GM21717 (cell line): Measurements from ENCODE around the gene INPPL1.
"Not testable (repeated sequence)": the region's sequence is repeated elsewhere in the genome, so short reads cannot be mapped to it uniquely, and the experiment has no call there.

Source experiments
- ATAC-seq: cut with Tn5 transposase; IDR thresholded peaks from one replicate; pipeline ENCODE4 v1.9.1; 2021; ENCODE audit warnings: mild to moderate bottlenecking, moderate library complexity; ENCODE audit not compliant: unreplicated experiment

Gene INPPL1

GRCh38 chr11:72244060-72244360 lies 19.4 kb downstream of the INPPL1 start, which contains the start of gene PHOX2A:
TSS of gene PHOX2A (minus strand) at chr11:72244176. CDS start at chr11:72244004, 172 bp downstream.
- no peak for ATAC-seq

- no peak for ATAC-seq
Measured at GRCh38 chr11:72244361-72245262, 20.0 kb downstream of the INPPL1 start.

DNA sequence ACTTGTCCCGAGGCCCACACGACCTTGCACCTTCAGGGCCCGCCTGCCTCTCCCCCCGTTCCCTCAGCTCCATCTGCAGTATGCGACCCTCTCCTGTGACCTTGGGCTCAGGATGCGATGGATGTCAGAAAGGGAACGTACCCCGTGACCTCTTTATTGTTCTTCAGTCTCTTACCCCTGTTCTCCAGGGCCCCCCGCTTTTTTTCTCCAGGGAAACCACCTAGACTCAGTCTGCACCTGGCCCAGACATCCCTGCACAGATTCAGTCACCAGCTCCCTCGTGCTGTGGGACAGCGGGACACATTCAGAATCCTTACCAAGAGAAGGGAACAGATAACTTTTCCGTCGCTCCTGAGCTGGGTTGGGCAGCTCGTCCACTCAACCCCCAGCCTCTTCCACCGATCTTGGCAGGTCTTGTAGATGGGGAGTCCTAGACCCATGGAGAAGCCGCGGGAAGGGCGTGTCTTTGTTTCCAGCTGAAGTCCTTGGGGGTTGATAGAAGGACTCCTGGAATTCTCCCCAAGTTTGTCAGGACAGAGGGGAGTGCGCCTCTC lies 20.8 kb downstream of the INPPL1 start:
- no peak for ATAC-seq

DNA sequence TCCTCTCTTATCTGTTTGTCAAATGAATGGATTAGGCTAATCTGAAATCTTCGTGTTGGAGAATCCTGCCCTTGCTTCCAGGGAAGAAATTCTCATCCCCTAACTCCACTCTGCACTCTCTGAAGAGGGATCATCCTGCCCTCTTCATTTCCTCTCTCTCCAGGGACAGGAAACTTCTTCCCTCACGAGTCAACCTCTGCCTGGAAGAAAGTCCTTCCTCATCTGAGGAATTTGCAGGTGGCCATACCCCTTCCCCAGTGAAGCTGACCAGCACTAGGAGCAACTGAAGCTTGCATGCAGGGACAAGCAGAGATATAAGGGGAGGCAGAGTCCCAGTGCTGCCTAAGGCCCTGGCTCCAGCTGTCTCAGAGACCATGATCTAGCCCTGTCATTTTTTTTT lies 23.0 kb downstream of the INPPL1 start:
- no peak for ATAC-seq

GRCh38 chr11:72249961-72250360 lies 25.4 kb downstream of the INPPL1 start:
- no peak for ATAC-seq

- no peak for ATAC-seq
Measured at GRCh38 chr11:72250661-72251464, 26.3 kb downstream of the INPPL1 start.

- ATAC-seq = no peak
Measured at GRCh38 chr11:72251614-72252013, 27.0 kb downstream of the INPPL1 start.

DNA sequence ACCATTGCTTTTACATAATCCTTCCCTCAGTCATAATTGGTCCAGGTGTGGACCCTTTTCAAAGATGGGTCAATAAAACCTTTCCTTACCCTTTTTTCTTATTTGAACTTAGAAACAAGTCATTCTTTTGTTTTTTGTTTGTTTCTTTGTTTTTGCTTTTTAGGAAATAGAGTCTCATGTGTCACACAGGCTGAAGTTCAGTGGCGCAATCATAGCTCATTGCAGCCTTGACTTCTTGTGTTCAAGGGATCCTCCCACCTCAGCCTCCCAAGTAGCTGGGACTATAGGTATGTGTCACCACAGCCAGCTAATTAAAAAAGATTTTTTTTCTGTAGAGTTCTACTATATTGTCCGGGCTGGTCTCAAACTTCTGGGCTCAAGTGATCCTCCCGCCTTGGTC lies 28.8 kb downstream of the INPPL1 start:
- no peak for ATAC-seq

DNA sequence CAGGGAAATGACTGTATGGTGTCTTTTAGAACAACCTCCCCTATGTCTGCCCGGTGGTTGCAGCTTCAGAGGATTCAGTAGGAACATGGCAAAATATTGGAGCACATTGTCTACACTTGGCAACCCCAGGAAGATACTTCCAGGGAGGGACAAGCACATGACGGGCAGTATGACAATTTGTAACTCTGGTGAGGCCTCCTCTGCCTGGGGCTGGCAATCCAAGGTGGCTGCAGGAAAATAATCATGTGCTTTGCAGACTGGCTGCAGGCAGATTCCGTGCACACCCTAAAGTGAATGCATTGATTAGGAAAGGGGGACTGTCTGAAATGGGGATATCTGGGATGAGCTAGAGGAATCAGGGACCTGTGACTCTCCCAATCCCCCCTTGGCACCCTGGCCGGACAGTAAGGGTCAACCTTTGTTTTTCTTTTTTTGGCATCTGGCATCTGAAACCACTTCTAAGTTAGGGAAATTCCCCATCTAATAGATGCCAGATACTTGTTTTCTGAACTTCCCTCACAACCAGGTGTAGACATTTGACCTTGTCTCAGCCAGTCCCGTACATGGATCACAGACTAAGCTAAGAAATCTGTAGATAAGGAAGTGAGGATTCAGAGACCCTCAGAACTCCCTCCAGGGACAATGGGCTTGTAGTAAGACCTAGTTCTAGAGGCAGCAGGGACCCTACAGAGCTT lies 29.9 kb downstream of the INPPL1 start:
- ATAC-seq = no peak

- no peak for ATAC-seq
Measured at GRCh38 chr11:72257570-72257969, 33.0 kb downstream of the INPPL1 start.

DNA sequence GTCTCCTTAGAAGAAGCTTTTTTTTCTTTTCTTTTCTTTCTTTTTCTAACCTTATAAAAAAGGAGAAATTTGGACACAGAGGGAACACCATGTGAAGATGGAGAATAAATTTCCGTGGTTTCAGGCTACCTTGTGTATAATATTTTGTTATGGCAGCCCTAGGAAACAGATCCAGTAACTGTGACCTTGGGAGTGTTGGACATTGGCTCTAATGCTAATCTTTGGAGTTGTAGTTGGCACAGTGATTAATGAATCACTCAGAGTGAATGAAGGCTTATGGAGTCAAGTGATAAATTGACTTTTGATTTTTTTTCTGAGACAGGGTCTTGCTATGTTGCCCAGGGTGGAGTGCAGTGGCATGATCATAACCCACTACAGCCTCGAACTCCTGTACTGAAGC lies 34.9 kb downstream of the INPPL1 start:
- no peak for ATAC-seq

DNA sequence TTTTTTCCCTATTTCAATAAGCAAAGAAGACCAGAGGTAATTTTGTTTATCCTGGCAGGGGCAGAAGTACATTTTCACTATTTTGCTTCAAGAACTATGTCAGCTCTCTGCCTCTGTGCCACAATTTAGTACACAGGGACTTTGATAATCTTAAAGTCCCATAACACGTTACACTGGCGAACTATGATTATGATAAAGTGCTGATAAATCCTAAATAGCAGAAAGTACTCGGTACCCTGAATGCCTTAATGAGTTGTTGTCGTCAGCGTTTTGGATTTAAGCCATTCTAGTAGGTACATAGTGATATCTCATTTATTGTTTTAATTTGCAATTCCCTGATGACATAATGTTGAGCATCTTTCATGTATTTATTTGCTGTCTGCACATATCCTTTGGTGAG lies 36.0 kb downstream of the INPPL1 start:
- ATAC-seq = no peak

DNA sequence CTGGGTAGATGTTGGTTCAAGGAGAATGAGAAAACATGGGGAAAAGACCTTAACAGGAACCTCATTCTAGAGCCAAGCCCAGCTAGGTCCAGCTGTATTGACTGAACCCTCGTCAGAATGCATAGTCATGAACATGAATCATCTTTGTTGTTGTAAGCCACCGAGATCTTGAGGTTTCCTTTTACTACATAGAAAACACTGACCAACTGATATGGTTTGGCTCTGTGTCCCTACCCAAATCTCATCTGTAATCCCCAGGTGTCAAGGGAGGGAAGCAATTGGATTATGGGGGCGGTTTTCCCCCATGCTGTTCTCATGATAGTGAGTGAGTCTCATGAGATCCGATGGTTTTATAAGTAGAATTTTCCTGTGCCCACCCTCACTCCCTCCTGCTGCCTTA lies 38.8 kb downstream of the INPPL1 start:
- no peak for ATAC-seq

GRCh38 chr11:72265951-72266350 lies 41.4 kb downstream of the INPPL1 start:
- ATAC-seq = no peak

DNA sequence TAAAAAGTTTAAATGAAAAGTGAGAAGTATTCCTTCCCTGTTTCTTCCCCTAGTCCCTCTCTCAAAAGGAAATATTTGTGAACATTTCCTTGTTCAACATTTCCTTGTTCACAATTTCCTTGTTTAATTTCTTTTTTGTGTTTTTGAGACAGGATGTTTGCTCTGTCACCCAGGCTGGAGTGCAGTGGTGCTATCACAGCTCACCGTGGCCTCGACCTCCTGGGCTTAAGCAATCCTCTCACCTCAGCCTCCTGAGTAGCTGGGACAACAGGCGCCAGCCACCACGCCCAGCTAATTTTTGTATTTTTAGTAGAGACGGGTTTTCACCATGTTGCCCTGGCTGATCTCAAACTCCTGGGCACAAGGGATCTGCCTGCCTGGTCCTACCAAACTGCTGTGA lies 42.4 kb downstream of the INPPL1 start:
- ATAC-seq = not testable (repeated sequence)

- ATAC-seq = no peak
Measured at GRCh38 chr11:72267956-72268617, 43.5 kb downstream of the INPPL1 start.

DNA sequence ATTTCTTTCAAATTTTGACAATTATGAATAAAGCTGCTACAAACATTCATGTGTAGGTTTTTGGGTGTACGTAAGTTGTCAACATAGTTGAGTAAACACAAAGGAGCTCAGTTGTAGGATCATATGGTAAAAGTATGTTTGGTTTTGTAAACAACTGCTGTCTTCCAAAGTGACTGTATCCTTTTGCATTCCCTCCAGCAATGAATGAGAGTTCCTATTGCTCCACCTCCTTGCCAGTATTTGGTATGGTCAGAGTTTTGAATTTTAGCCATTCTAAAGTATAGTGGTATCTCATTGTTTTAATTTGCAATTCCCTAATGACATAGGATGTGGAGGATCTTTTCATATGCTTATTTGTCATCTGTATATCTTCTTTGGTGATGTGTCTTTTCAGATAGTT lies 47.4 kb downstream of the INPPL1 start:
- ATAC-seq = no peak

DNA sequence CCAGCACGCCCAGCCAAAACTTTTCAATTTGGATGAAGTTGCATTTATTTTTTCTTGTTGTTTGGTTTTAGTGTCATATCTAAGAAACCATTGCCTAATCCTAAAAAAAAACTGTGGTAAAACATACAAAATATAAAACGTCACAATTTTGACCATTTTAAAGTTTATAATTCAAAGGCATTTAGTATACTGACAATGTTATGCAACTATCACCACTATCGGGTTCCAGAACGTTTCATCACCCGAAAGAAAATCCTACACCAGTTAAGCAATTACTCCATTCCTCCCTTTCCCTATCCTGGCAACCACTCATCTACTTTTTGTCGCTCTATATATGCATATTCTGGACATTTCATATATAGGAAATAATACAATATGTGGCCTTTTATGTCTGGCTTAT lies 49.9 kb downstream of the INPPL1 start:
- ATAC-seq = no peak

DNA sequence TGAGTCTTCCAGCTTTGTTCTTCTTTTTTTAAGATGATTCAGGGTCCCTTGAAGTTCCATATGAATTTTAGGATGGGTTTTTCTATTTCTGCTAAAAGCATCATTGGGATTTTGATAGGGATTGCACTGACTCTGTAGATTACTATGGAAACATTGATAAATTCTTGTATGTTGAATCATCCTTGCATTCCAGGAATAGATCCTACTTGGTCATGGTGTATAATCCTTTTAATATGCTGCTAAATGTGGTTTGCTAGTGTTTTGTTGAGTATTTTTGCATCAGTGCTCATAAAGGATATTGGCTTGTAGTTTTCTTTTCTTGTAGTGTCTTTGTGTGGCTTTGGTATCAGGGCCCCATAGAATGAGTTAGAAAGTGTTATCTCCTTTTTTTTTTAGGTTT lies 54.3 kb downstream of the INPPL1 start:
- ATAC-seq = no peak

DNA sequence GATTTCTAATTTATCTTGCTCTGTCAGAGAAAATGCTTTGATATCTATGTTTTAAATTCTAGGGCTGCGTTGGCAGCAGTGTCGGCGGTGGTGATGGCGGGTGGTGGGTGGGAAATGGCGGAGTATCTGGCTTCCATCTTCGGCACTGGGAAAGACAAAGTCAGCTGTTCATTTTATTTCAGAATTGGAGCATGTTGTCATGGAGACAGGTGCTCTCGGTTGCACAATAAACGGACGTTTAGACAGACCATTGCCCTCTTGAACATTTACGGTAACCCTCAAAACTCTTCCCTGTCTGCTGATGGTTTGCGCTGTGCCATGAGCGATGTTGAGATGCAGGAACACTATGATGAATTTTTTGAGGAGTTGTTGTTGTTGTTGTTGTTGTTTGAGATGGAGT lies 55.5 kb downstream of the INPPL1 start:
- ATAC-seq = no peak
